ENCODE data around the gene UBE4A. TPM values are rescaled to one million over a fixed set of nuclear protein-coding genes. Genes with fewer than 3 reads are reported as not detected.

Gene UBE4A
- total RNA-seq, 1 experiment from 2014 or later = 30.8 TPM

- BruUV-seq (replicated peaks) = no TSS peak
- Mint-ChIP-seq H3K4me1 (ENCODE audit: low read depth, unreplicated experiment) (peaks cover 17% of the 10 kb centered on the region), H3K4me3 (ENCODE audit: low read depth, unreplicated experiment) (no peak overlapping the region), H3K36me3 (ENCODE audit: insufficient read depth, unreplicated experiment) (no peaks in the 10 kb centered on the region), H3K27me3 (ENCODE audit: unreplicated experiment) (peaks cover 14% of the 10 kb centered on the region), H3K9me3 (ENCODE audit: low read depth, unreplicated experiment) (no peaks in the 10 kb centered on the region), H3K27ac (ENCODE audit: unreplicated experiment) (no peak overlapping the region)
- CTCF ChIA-PET = interaction anchor here (1.4 kb wide), 1 partner anchor 113 kb away, joined by 5 read pairs; no protein-coding TSS in a partner anchor
- no peak for TF ChIP-seq CTCF (IDR thresholded peaks at IDR 0.05; ENCODE audit: unreplicated experiment)
- DNase-seq = no peak
- intact Hi-C loops (cut with micrococcal nuclease; ENCODE audit: unreplicated experiment) = no loop called here
These were observed 47.9 kb upstream of the UBE4A start for GRCh38 chr11:118311518-118311917.

- no peak overlapping the region for H3K27ac Mint-ChIP-seq (ENCODE audit: unreplicated experiment)
- DNase-seq = no peak
- BruUV-seq (replicated peaks) = no TSS peak
- no peak for TF ChIP-seq CTCF (IDR thresholded peaks at IDR 0.05; ENCODE audit: unreplicated experiment)
- H3K27me3 Mint-ChIP-seq (ENCODE audit: unreplicated experiment) = peaks cover 14% of the 10 kb centered on the region
- no peaks in the 10 kb centered on the region for H3K9me3 Mint-ChIP-seq (ENCODE audit: low read depth, unreplicated experiment)
- no peak overlapping the region for H3K4me3 Mint-ChIP-seq (ENCODE audit: low read depth, unreplicated experiment)
- H3K4me1 Mint-ChIP-seq (ENCODE audit: low read depth, unreplicated experiment) = peaks cover 25% of the 10 kb centered on the region
- H3K36me3 Mint-ChIP-seq (ENCODE audit: insufficient read depth, unreplicated experiment) = no peaks in the 10 kb centered on the region
- CTCF ChIA-PET = no interaction called here
- intact Hi-C loops (cut with micrococcal nuclease; ENCODE audit: unreplicated experiment) = no loop called here
These were observed 47.1 kb upstream of the UBE4A start for GRCh38 chr11:118312328-118312727.

GRCh38 chr11:118313242-118313641, 46.2 kb upstream of the UBE4A start:
- DNase-seq = no peak
- intact Hi-C loops (cut with micrococcal nuclease; ENCODE audit: unreplicated experiment) = no loop called here
- H3K36me3 Mint-ChIP-seq (ENCODE audit: insufficient read depth, unreplicated experiment) = no peaks in the 10 kb centered on the region
- no peak overlapping the region for H3K4me3 Mint-ChIP-seq (ENCODE audit: low read depth, unreplicated experiment)
- H3K9me3 Mint-ChIP-seq (ENCODE audit: low read depth, unreplicated experiment) = no peaks in the 10 kb centered on the region
- H3K27me3 Mint-ChIP-seq (ENCODE audit: unreplicated experiment) = peaks cover 14% of the 10 kb centered on the region
- no TSS peak for BruUV-seq (replicated peaks)
- CTCF ChIA-PET = interaction anchor here (1.1 kb wide), 1 partner anchor 18 kb away, joined by 4 read pairs; no protein-coding TSS in a partner anchor
- no peak for TF ChIP-seq CTCF (IDR thresholded peaks at IDR 0.05; ENCODE audit: unreplicated experiment)
- H3K27ac Mint-ChIP-seq (ENCODE audit: unreplicated experiment) = no peak overlapping the region
- H3K4me1 Mint-ChIP-seq (ENCODE audit: low read depth, unreplicated experiment) = peaks cover 26% of the 10 kb centered on the region

DNA sequence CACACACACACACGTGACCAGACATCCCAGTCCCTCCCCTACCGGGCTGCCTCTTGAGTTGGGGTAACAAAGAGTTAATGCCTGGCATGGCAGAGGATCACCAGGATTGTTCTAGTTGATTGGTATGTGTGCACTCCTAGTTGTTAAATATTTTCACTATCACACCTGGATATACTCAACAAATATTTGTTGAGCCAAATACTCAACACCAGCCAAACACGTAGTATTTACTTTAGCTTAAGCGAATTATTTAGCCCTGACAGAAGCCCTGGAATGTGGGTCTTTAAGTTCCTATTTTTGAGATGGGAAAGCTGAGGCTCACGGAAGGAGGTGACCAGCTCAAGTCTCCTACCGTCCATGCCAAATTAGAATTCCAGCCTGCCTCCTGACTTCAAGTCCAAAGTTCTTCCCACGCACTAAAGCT, 44.4 kb upstream of the UBE4A start:
- CTCF ChIA-PET = interaction anchor here (0.6 to 0.7 kb wide), 2 partner anchors 12 kb away, joined by 3 to 4 read pairs; no protein-coding TSS in a partner anchor
- Mint-ChIP-seq H3K27ac (ENCODE audit: unreplicated experiment) (no peak overlapping the region), H3K4me1 (ENCODE audit: low read depth, unreplicated experiment) (peaks cover 34% of the 10 kb centered on the region), H3K36me3 (ENCODE audit: insufficient read depth, unreplicated experiment) (no peaks in the 10 kb centered on the region), H3K27me3 (ENCODE audit: unreplicated experiment) (peaks cover 14% of the 10 kb centered on the region), H3K9me3 (ENCODE audit: low read depth, unreplicated experiment) (no peaks in the 10 kb centered on the region), H3K4me3 (ENCODE audit: low read depth, unreplicated experiment) (peak overlapping the region; percentile 16)
- no peak for DNase-seq
- intact Hi-C loops (cut with micrococcal nuclease; ENCODE audit: unreplicated experiment) = no loop called here
- BruUV-seq (replicated peaks) = no TSS peak
- no peak for TF ChIP-seq CTCF (IDR thresholded peaks at IDR 0.05; ENCODE audit: unreplicated experiment)

Data from Calu3 (cell line).